HG02973 (cell line): ENCODE data around the gene CAV3.
"Not testable (repeated sequence)": the region's sequence is repeated elsewhere in the genome, so short reads cannot be mapped to it uniquely, and the experiment has no call there.

ENCODE experiments used
- ATAC-seq: cut with Tn5 transposase; IDR thresholded peaks from one replicate; pipeline ENCODE4 v1.9.1; 2021; ENCODE audit warnings: moderate library complexity; ENCODE audit not compliant: unreplicated experiment

The CAV3 gene

GRCh38 chr3:8733332-8734094 lies at the start of gene CAV3:
TSS of gene CAV3 (plus strand) at chr3:8733802. CDS start at chr3:8733877, 75 bp downstream.
- no peak for ATAC-seq

- not testable (repeated sequence) for ATAC-seq
These were observed 48.6 kb upstream of the CAV3 start for GRCh38 chr3:8684992-8685391.

- not testable (repeated sequence) for ATAC-seq
These were observed 42.3 kb upstream of the CAV3 start for GRCh38 chr3:8691295-8691694.

- ATAC-seq = no peak
These were observed 31.0 kb upstream of the CAV3 start for GRCh38 chr3:8702560-8702959.

- ATAC-seq = no peak
These were observed 28.0 kb upstream of the CAV3 start for GRCh38 chr3:8705575-8705974.

- no peak for ATAC-seq
These were observed 24.3 kb upstream of the CAV3 start for GRCh38 chr3:8709287-8709686.

GRCh38 chr3:8709801-8710507 lies 23.6 kb upstream of the CAV3 start:
- ATAC-seq = no peak

- ATAC-seq = no peak
These were observed 21.3 kb upstream of the CAV3 start for GRCh38 chr3:8712045-8712907.

GRCh38 chr3:8712908-8713255 lies 20.7 kb upstream of the CAV3 start:
- ATAC-seq = no peak

GRCh38 chr3:8713901-8714759 lies 19.5 kb upstream of the CAV3 start:
- no peak for ATAC-seq

- not testable (repeated sequence) for ATAC-seq
These were observed 17.8 kb upstream of the CAV3 start for GRCh38 chr3:8715757-8716156.

GRCh38 chr3:8722808-8723207 lies 10.8 kb upstream of the CAV3 start:
- ATAC-seq = no peak

GRCh38 chr3:8723612-8724011 lies 10.0 kb upstream of the CAV3 start:
- no peak for ATAC-seq

GRCh38 chr3:8724108-8724752 lies 9.4 kb upstream of the CAV3 start:
- no peak for ATAC-seq

GRCh38 chr3:8727605-8728512 lies 5.7 kb upstream of the CAV3 start:
- ATAC-seq = no peak

GRCh38 chr3:8729479-8729878 lies 4.1 kb upstream of the CAV3 start:
- no peak for ATAC-seq

- no peak for ATAC-seq
These were observed 2.9 kb upstream of the CAV3 start for GRCh38 chr3:8730656-8731055.

- ATAC-seq = no peak
These were observed 1.2 kb upstream of the CAV3 start for GRCh38 chr3:8732413-8732812.
